ENCODE data around the gene ZBTB7C. TPM values are rescaled to one million over a fixed set of nuclear protein-coding genes. Genes with fewer than 3 reads are reported as not detected.

The ZBTB7C gene
- total RNA-seq, 1 donor from 2014 or later: 0.17 TPM

GRCh38 chr18:48002933-48003365 lies 406.2 kb downstream of the ZBTB7C start:
- H3K4me3 ChIP-seq (ENCODE audit: low read depth, low read length): no peak overlapping the region
- peak; percentile 78 for DNase-seq (ENCODE audit: low read depth)
- TF ChIP-seq CTCF (conservative IDR thresholded peaks at IDR 0.05; ENCODE audit: low read depth, low read length): no peak

GRCh38 chr18:48000701-48001100 lies 408.5 kb downstream of the ZBTB7C start:
- no peak overlapping the region for H3K4me3 ChIP-seq (ENCODE audit: low read depth, low read length)
- no peak for TF ChIP-seq CTCF (conservative IDR thresholded peaks at IDR 0.05; ENCODE audit: low read depth, low read length)
- no peak for DNase-seq (ENCODE audit: low read depth)

- DNase-seq (ENCODE audit: low read depth): no peak
- H3K4me3 ChIP-seq (ENCODE audit: low read depth, low read length): no peak overlapping the region
- TF ChIP-seq CTCF (conservative IDR thresholded peaks at IDR 0.05; ENCODE audit: low read depth, low read length): no peak
Observed at GRCh38 chr18:47999801-48000248, 409.4 kb downstream of the ZBTB7C start.

- TF ChIP-seq CTCF (conservative IDR thresholded peaks at IDR 0.05; ENCODE audit: low read depth, low read length): peak; percentile 72
- H3K4me3 ChIP-seq (ENCODE audit: low read depth, low read length): no peak overlapping the region
- DNase-seq (ENCODE audit: low read depth): no peak
Observed at GRCh38 chr18:47997338-47997780, 411.8 kb downstream of the ZBTB7C start.

- no peak for DNase-seq (ENCODE audit: low read depth)
- no peak overlapping the region for H3K4me3 ChIP-seq (ENCODE audit: low read depth, low read length)
- TF ChIP-seq CTCF (conservative IDR thresholded peaks at IDR 0.05; ENCODE audit: low read depth, low read length): no peak
Observed at GRCh38 chr18:47996091-47996541, 413.1 kb downstream of the ZBTB7C start.

GRCh38 chr18:47995654-47996053 lies 413.5 kb downstream of the ZBTB7C start:
- no peak for DNase-seq (ENCODE audit: low read depth)
- no peak overlapping the region for H3K4me3 ChIP-seq (ENCODE audit: low read depth, low read length)

More at GRCh38 chr18:47995654-47996053, 413.5 kb downstream of the ZBTB7C start:
- TF ChIP-seq CTCF (conservative IDR thresholded peaks at IDR 0.05; ENCODE audit: low read depth, low read length): no peak

Data from epithelial cell of proximal tubule (primary cell).